Muscle of leg (tissue), 11 donors: ENCODE measurements around the gene MACO1. TPM values are rescaled to one million over a fixed set of nuclear protein-coding genes. Genes with fewer than 3 reads are reported as not detected.

Experiments
- DNase-seq: peaks from one replicate; pipeline ENCODE4 v3.0.0; 2013
- H3K27ac ChIP-seq: one replicate; pipeline ENCODE4 v1.5.1; 2013; ENCODE audit warnings: mild to moderate bottlenecking, low read length, control low read depth
- H3K27me3 ChIP-seq: one replicate; pipeline ENCODE4 v1.6.1; 2013; ENCODE audit warnings: low read length; ENCODE audit not compliant: control insufficient read depth, insufficient read depth
- H3K36me3 ChIP-seq: one replicate; pipeline ENCODE4 v1.6.1; 2013; ENCODE audit warnings: low read length; ENCODE audit not compliant: control insufficient read depth, insufficient read depth
- H3K4me1 ChIP-seq: one replicate; pipeline ENCODE4 v1.6.1; 2013; ENCODE audit warnings: low read length; ENCODE audit not compliant: control insufficient read depth, insufficient read depth
- H3K4me3 ChIP-seq: one replicate; pipeline ENCODE4 v1.5.1; 2013; ENCODE audit warnings: low read length, control low read depth
- H3K9me3 ChIP-seq: replicated peaks from 2 replicates; pipeline ENCODE4 v1.6.1; 2013; ENCODE audit warnings: low read depth, low read length; ENCODE audit not compliant: control insufficient read depth
- WGBS: methylation state at CpG from one replicate; pipeline ENCODE4 v1.1.5; 2013; ENCODE audit warnings: missing lambda C conversion rate; ENCODE audit not compliant: insufficient coverage; 5-methylcytosine and 5-hydroxymethylcytosine counted together
- polyA plus RNA-seq, 8 donors: library from polyadenylated mRNA; unstranded; fragments of 120-200 nt; gene quantifications; one replicate each; pipeline versions ENCODE4 v1.2.1 to v1.2.3, GENCODE V29; 2013; ENCODE audit warnings: inconsistent platforms in 1 of 8, low replicate concordance in 1 of 8; ENCODE audit not compliant: insufficient read length in 8 of 8, insufficient read depth in 1 of 8
- total RNA-seq: library from RNA; stranded (reverse); fragments of 120-200 nt; gene quantifications from one replicate; pipeline ENCODE4 v1.2.4, GENCODE V29; 2013

The MACO1 gene
- total and polyA plus RNA-seq, 9 donors: 15.6 to 19.4 (median 17.2) TPM

- H3K4me1 ChIP-seq: peaks cover 48% of the 10 kb centered on the region
- no peaks in the 10 kb centered on the region for H3K9me3 ChIP-seq
- H3K36me3 ChIP-seq: peaks cover 3% of the 10 kb centered on the region
- peak; percentile 47 for DNase-seq
- no peak overlapping the region for H3K4me3 ChIP-seq
- H3K27ac ChIP-seq: peak overlapping the region; percentile 49
- no peaks in the 10 kb centered on the region for H3K27me3 ChIP-seq
- 48% methylated on average over 15 of the region's 19 CpGs for WGBS
These were observed 118.8 kb downstream of the MACO1 start for GRCh38 chr1:25549273-25550154.

Other genes starting within 250 kb of the MACO1 start
- 54.4 TPM for gene SYF2, start 198.4 kb upstream of the MACO1 start, total RNA-seq
- 10 to 100 TPM; 52.6 to 65.6 (median 58.7) TPM for gene SYF2, start 198.4 kb upstream of the MACO1 start, polyA plus RNA-seq
- gene RSRP1, start 183.4 kb upstream of the MACO1 start, total RNA-seq: 68.5 TPM
- 10 to 100 TPM; 39.1 to 78.0 (median 57.5) TPM for gene RSRP1, start 183.4 kb upstream of the MACO1 start, polyA plus RNA-seq
- gene RHD, start 158.4 kb upstream of the MACO1 start, total RNA-seq: 0.35 TPM
- 1 to 10 TPM in 1 of 8 donors, under 1 TPM in 7; 0.15 to 1.2 (median 0.53) TPM for gene RHD, start 158.4 kb upstream of the MACO1 start, polyA plus RNA-seq
- 39.2 TPM for gene TMEM50A, start 92.6 kb upstream of the MACO1 start, total RNA-seq
- gene TMEM50A, start 92.6 kb upstream of the MACO1 start, polyA plus RNA-seq: 10 to 100 TPM; 60.2 to 86.2 (median 68.3) TPM
- 0.44 TPM for gene RHCE, start 10.1 kb upstream of the MACO1 start, total RNA-seq
- gene RHCE, start 10.1 kb upstream of the MACO1 start, polyA plus RNA-seq: 1 to 10 TPM in 7 of 8 donors, under 1 TPM in 1; 0.83 to 2.4 (median 1.4) TPM
- 7.0 TPM for gene LDLRAP1, start 112.7 kb downstream of the MACO1 start, total RNA-seq
- 10 to 100 TPM; 12.5 to 17.3 (median 14.1) TPM for gene LDLRAP1, start 112.7 kb downstream of the MACO1 start, polyA plus RNA-seq
- gene MAN1C1, start 185.9 kb downstream of the MACO1 start, total RNA-seq: 5.2 TPM
- 10 to 100 TPM in 6 of 8 donors, 1 to 10 TPM in 2; 9.3 to 17.4 (median 12.8) TPM for gene MAN1C1, start 185.9 kb downstream of the MACO1 start, polyA plus RNA-seq